KG1 (cell line): ENCODE measurements around the gene GSTM5.
A peak's percentile ranks its signal among the peaks of the same experiment; 100 is the strongest.
"Not testable (repeated sequence)": the region's sequence is repeated elsewhere in the genome, so short reads cannot be mapped to it uniquely, and the experiment has no call there.

Source experiments
- DNase-seq: peaks from one replicate; lab custom pipeline; 2025; lab: John Stamatoyannopoulos, UW

The GSTM5 gene

GRCh38 chr1:109761227-109762038, 49.4 kb downstream of the GSTM5 start:
- no peak for DNase-seq

- DNase-seq, result no peak
These were observed 50.1 kb downstream of the GSTM5 start for GRCh38 chr1:109762039-109762585.

- peak; percentile 60 for DNase-seq
These were observed 51.0 kb downstream of the GSTM5 start for GRCh38 chr1:109762821-109763645.

GRCh38 chr1:109763646-109764415, 51.8 kb downstream of the GSTM5 start, which contains the start of gene EPS8L3:
Gene EPS8L3, minus strand, starts transcription at chr1:109763923. Its CDS starts 2,174 bp downstream, at chr1:109761749.
- DNase-seq, result no peak

GRCh38 chr1:109764561-109765482, 52.8 kb downstream of the GSTM5 start:
- no peak for DNase-seq

GRCh38 chr1:109765483-109765815, 53.4 kb downstream of the GSTM5 start:
- no peak for DNase-seq

GRCh38 chr1:109765896-109766615, 54.0 kb downstream of the GSTM5 start:
- no peak for DNase-seq

GRCh38 chr1:109766991-109767636, 55.1 kb downstream of the GSTM5 start:
- not testable (repeated sequence) for DNase-seq
